B cell (primary cell): ENCODE measurements around the gene RECK. TPM values are rescaled to one million over a fixed set of nuclear protein-coding genes. Genes with fewer than 3 reads are reported as not detected.
"Not testable (repeated sequence)": the region's sequence is repeated elsewhere in the genome, so short reads cannot be mapped to it uniquely, and the experiment has no call there.

Source experiments
- ATAC-seq: fragments of 200-7000 bp; cut with Tn5 transposase; one replicate; pipeline ENCODE4 v1.10.0; 2021; ENCODE audit warnings: low read depth, mild to moderate bottlenecking, moderate number of reproducible peaks, moderate library complexity
- CTCF ChIA-PET: fragments of 350-600 bp; sonication (Branson Sonifier 250); formaldehyde crosslinking; loops from one replicate; lab custom pipeline; 2021; ENCODE audit warnings: antibody characterized with exemption, inconsistent platforms; lab: Charles Lee
- POLR2A ChIA-PET: fragments of 350-600 bp; sonication (Branson Sonifier 250); formaldehyde crosslinking; loops from one replicate; lab custom pipeline; 2021; ENCODE audit warnings: antibody characterized with exemption; lab: Charles Lee
- DNase-seq: peaks from one replicate; pipeline ENCODE4 v3.0.0; 2013
- H2AFZ ChIP-seq: 2 replicates; pipeline ENCODE4 v1.6.1; 2012; ENCODE audit warnings: mild to moderate bottlenecking, low read depth, low read length; ENCODE audit not compliant: insufficient read depth, poor library complexity, severe bottlenecking
- H3K27ac ChIP-seq, 2 donors: 1 replicate in 1 of 2; 2 replicates in 1 of 2; pipeline ENCODE4 v1.5.1; 2012 to 2013; ENCODE audit warnings: low read length in 2 of 2, mild to moderate bottlenecking in 2 of 2, moderate library complexity in 1 of 2
- H3K27me3 ChIP-seq, 4 experiments: fragments of 200-600 bp in 1 of 4; sonication (generic) in 1 of 4; replicated peaks in 1 of 4; 1 replicate in 2 of 4; 2 replicates in 2 of 4; pipeline versions ENCODE4 v1.6.1 to v1.7.0; 2013 to 2016; ENCODE audit warnings: low read length in 3 of 4, mild to moderate bottlenecking in 2 of 4, mixed read lengths in 1 of 4, moderate library complexity in 1 of 4; ENCODE audit not compliant: insufficient read depth in 4 of 4, control insufficient read depth in 3 of 4; ENCODE audit errors: control extremely low read depth in 1 of 4
- H3K36me3 ChIP-seq, 2 experiments: replicated peaks in 1 of 2; 1 replicate in 1 of 2; 2 replicates in 1 of 2; pipeline versions ENCODE4 v1.6.1 to v1.7.1; 2013; ENCODE audit warnings: low read length in 1 of 2; ENCODE audit not compliant: insufficient read depth in 2 of 2, control insufficient read depth in 1 of 2; ENCODE audit errors: control extremely low read depth in 1 of 2, extremely low read depth in 1 of 2
- H3K4me1 ChIP-seq, 2 donors: fragments of 200-600 bp in 1 of 2; sonication (generic) in 1 of 2; 1 replicate in 1 of 2; 2 replicates in 1 of 2; pipeline versions ENCODE4 v1.5.1 to v1.6.1; 2013 to 2017; ENCODE audit warnings: low read length in 2 of 2; ENCODE audit not compliant: control insufficient read depth in 2 of 2, insufficient read depth in 2 of 2
- H3K4me2 ChIP-seq: replicated peaks from 2 replicates; pipeline ENCODE3; 2012; ENCODE audit warnings: mild to moderate bottlenecking, low read depth, low read length; ENCODE audit not compliant: poor library complexity, severe bottlenecking
- H3K4me3 ChIP-seq, 5 experiments: fragments of 200-600 bp in 1 of 5; sonication (generic) in 1 of 5; 1 replicate in 3 of 5; 2 replicates in 2 of 5; pipeline versions ENCODE4 v1.5.1 to v1.7.0; 2011 to 2016; ENCODE audit warnings: low read length in 4 of 5, mild to moderate bottlenecking in 4 of 5, low read depth in 2 of 5, control low read depth in 1 of 5, moderate library complexity in 1 of 5; ENCODE audit not compliant: insufficient read depth in 1 of 5; ENCODE audit errors: control extremely low read depth in 1 of 5, extremely low read depth in 1 of 5
- H3K79me2 ChIP-seq: fragments of 200-600 bp; sonication (generic); one replicate; pipeline ENCODE4 v1.6.0; 2016; ENCODE audit warnings: low read length; ENCODE audit not compliant: control insufficient read depth, insufficient read depth
- H3K9ac ChIP-seq: fragments of 200-600 bp; sonication (generic); 2 replicates; pipeline ENCODE4 v1.6.1; 2017; ENCODE audit warnings: mild to moderate bottlenecking, low read length, moderate library complexity
- H3K9me3 ChIP-seq, 3 donors: one replicate each; pipeline versions ENCODE4 v1.6.1 to v1.7.1; 2013; ENCODE audit warnings: low read length in 2 of 3; ENCODE audit not compliant: control insufficient read depth in 2 of 3, insufficient read depth in 1 of 3; ENCODE audit errors: control extremely low read depth in 1 of 3
- H4K20me1 ChIP-seq: 2 replicates; pipeline ENCODE4 v1.6.0; 2012; ENCODE audit warnings: mild to moderate bottlenecking, low read length; ENCODE audit not compliant: insufficient read depth, control insufficient read depth, poor library complexity, severe bottlenecking
- H3K27ac Mint-ChIP-seq: one replicate; pipeline ENCODE4 v1.8.0; 2021; ENCODE audit warnings: mixed read lengths
- H3K27me3 Mint-ChIP-seq: one replicate; pipeline ENCODE4 v1.8.0; 2021; ENCODE audit warnings: mixed read lengths
- H3K4me1 Mint-ChIP-seq: one replicate; pipeline ENCODE4 v1.8.0; 2021; ENCODE audit warnings: mixed read lengths
- H3K4me3 Mint-ChIP-seq: one replicate; pipeline ENCODE4 v1.8.0; 2021; ENCODE audit warnings: mixed read lengths
- H3K9me3 Mint-ChIP-seq: one replicate; pipeline ENCODE4 v1.8.0; 2022; ENCODE audit warnings: mixed read lengths; ENCODE audit not compliant: insufficient read depth
- EZH2 ChIP-seq: IDR thresholded peaks from 2 replicates; pipeline ENCODE4 v1.6.1; 2012; ENCODE audit warnings: borderline replicate concordance, low read depth, mild to moderate bottlenecking, moderate library complexity, low read length; ENCODE audit not compliant: insufficient read depth, poor library complexity, severe bottlenecking
- WGBS: methylation state at CpG from one replicate; pipeline ENCODE4 v1.1.5; 2013; ENCODE audit warnings: missing lambda C conversion rate; ENCODE audit not compliant: insufficient coverage; 5-methylcytosine and 5-hydroxymethylcytosine counted together
- intact Hi-C: fragments of 100-400 bp; cut with micrococcal nuclease; formaldehyde crosslinking; loops from one replicate; pipeline ENCODE4 v1.10.0; 2022
- polyA plus RNA-seq: library from polyadenylated mRNA; depleted of rRNA; stranded (reverse); fragments of >200 nt; gene quantifications from 2 replicates; pipeline ENCODE4 v1.2.3, GENCODE V29; 2012
- total RNA-seq, 2 donors: library from RNA; stranded (reverse); fragments of 120-200 nt in 1 of 2; gene quantifications; 1 replicate in 1 of 2; 2 replicates in 1 of 2; pipeline versions ENCODE4 v1.2.3 to v1.2.4, GENCODE V29; 2013 to 2022
- TF ChIP-seq, protein P1 (sequence below): fragments of 200-600 bp; IDR thresholded peaks from one replicate; pipeline ENCODE4 v1.8.0; 2022; ENCODE audit warnings: antibody characterized with exemption, mild to moderate bottlenecking

Gene RECK
- total and polyA plus RNA-seq, 2 donors (not counting 1 experiment from before 2014, with no cell fraction given) = 5.6 to 7.7 TPM

GRCh38 chr9:35994959-35995358 is 41.8 kb upstream of the RECK start:
- Histone ChIP-seq H3K27me3 (peaks cover 0 to 8% (median 3%) of the 10 kb centered on the region in 4 experiments), H2AFZ (no peak overlapping the region), H3K9me3 (peaks cover 3 to 9% (median 3%) of the 10 kb centered on the region in 3 donors), H4K20me1 (no peaks in the 10 kb centered on the region), H3K36me3 (no peaks in the 10 kb centered on the region), H3K4me1 (no peaks in the 10 kb centered on the region), H3K27ac (no peak overlapping the region), H3K79me2 (no peaks in the 10 kb centered on the region), H3K9ac (no peak overlapping the region), H3K4me3 (no peak overlapping the region), H3K4me2 (no peak overlapping the region)
- WGBS = 86% methylated on average over 1 of the region's 2 CpGs
- H3K27me3 Mint-ChIP-seq = peaks cover 54% of the 10 kb centered on the region
- no peak for DNase-seq
- CTCF ChIA-PET = no interaction called here
- H3K9me3 Mint-ChIP-seq = peaks cover 2% of the 10 kb centered on the region
- H3K4me3 Mint-ChIP-seq = no peak overlapping the region
- intact Hi-C loops = no loop called here
- H3K27ac Mint-ChIP-seq = no peak overlapping the region
- POLR2A ChIA-PET = no interaction called here
- TF ChIP-seq, protein P1, sequence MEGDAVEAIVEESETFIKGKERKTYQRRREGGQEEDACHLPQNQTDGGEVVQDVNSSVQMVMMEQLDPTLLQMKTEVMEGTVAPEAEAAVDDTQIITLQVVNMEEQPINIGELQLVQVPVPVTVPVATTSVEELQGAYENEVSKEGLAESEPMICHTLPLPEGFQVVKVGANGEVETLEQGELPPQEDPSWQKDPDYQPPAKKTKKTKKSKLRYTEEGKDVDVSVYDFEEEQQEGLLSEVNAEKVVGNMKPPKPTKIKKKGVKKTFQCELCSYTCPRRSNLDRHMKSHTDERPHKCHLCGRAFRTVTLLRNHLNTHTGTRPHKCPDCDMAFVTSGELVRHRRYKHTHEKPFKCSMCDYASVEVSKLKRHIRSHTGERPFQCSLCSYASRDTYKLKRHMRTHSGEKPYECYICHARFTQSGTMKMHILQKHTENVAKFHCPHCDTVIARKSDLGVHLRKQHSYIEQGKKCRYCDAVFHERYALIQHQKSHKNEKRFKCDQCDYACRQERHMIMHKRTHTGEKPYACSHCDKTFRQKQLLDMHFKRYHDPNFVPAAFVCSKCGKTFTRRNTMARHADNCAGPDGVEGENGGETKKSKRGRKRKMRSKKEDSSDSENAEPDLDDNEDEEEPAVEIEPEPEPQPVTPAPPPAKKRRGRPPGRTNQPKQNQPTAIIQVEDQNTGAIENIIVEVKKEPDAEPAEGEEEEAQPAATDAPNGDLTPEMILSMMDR = no peak
- TF ChIP-seq EZH2 = no peak
- no peaks in the 10 kb centered on the region for H3K4me1 Mint-ChIP-seq
- no peak for ATAC-seq

DNA sequence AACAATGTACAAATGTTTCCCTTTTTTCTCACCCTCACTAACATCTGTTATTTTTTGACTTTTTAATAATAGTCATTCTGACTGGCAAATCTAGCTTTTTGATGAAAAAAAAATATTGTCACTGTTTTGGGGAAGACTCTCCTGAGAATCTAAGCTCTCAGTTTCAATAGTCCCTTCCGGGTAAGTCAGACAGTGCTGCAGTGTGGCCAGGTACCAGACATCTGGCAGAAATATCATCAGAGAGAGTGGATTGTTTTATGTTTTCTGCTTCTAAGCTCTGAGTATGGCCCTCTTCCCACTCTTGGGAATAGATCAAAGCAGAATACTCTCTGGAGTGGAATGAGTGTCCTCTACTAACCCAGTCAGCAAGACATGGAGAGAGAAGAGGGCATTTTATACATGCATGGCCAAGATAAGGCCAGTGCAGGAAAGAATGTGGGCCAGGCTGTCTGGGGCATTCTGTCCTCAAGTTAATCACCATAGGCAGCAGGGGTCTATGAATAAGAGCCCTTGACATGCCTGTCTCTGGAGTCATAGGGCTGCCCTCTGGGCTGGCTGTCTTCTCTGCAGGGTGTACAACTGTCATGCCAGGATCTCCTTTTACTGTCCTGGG is 40.2 kb upstream of the RECK start:
- Histone ChIP-seq H2AFZ (no peak overlapping the region), H3K4me1 (no peaks in the 10 kb centered on the region), H3K27ac (no peak overlapping the region), H3K4me2 (no peak overlapping the region), H3K9ac (no peak overlapping the region), H3K36me3 (no peaks in the 10 kb centered on the region), H3K79me2 (no peaks in the 10 kb centered on the region), H3K9me3 (peaks cover 3 to 9% (median 3%) of the 10 kb centered on the region in 3 donors), H4K20me1 (no peaks in the 10 kb centered on the region), H3K4me3 (no peak overlapping the region), H3K27me3 (peaks cover 0 to 11% (median 2%) of the 10 kb centered on the region in 4 experiments)
- Mint-ChIP-seq H3K27ac (no peak overlapping the region), H3K27me3 (peaks cover 50% of the 10 kb centered on the region), H3K4me1 (no peaks in the 10 kb centered on the region), H3K9me3 (peaks cover 2% of the 10 kb centered on the region), H3K4me3 (no peak overlapping the region)
- ATAC-seq = no peak
- CTCF ChIA-PET = interaction anchor here (0.7 to 1.1 kb wide), 3 partner anchors 11 to 198 kb away, joined by 3 to 4 read pairs (median 3); no protein-coding TSS in a partner anchor
- no peak for TF ChIP-seq EZH2
- TF ChIP-seq, protein P1 = no peak
- WGBS = 100% methylated on average over 1 of the region's 1 CpG
- intact Hi-C loops = no loop called here
- POLR2A ChIA-PET = no interaction called here
- DNase-seq = no peak

DNA sequence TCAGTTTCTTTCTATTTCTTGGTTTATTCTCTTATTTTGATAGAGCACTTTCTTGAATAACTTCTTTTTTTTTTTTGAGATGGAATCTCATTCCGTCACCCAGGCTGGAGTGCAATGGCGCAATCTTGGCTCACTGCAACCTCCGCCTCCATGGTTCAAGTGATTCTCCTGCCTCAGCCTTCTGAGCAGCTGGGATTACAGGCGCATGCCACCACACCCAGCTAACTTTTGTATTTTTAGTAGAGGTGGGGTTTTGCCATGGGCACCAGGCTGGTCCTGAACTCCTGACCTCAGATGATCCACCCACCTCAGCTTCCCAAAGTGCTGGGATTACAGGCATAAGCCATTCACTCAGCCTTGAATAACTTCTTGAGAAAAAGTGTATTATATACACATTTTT is 39.7 kb upstream of the RECK start:
- H3K4me3 Mint-ChIP-seq, H4K20me1 ChIP-seq, H3K36me3 ChIP-seq, H2AFZ ChIP-seq, H3K4me3 ChIP-seq, ATAC-seq, H3K79me2 ChIP-seq, H3K4me1 Mint-ChIP-seq, DNase-seq, H3K4me2 ChIP-seq, H3K27ac Mint-ChIP-seq, H3K4me1 ChIP-seq, POLR2A ChIA-PET, intact Hi-C loops, H3K9ac ChIP-seq, H3K9me3 ChIP-seq, H3K9me3 Mint-ChIP-seq, H3K27ac ChIP-seq: not testable (repeated sequence)
- H3K27me3 ChIP-seq = peaks cover 0 to 11% (median 2%) of the 10 kb centered on the region in 4 experiments
- peaks cover 47% of the 10 kb centered on the region for H3K27me3 Mint-ChIP-seq
- 96% methylated on average over 3 of the region's 4 CpGs for WGBS
- CTCF ChIA-PET = interaction anchor here (0.9 to 1.1 kb wide), 2 partner anchors 10 to 21 kb away, joined by 3 to 4 read pairs; no protein-coding TSS in a partner anchor
